ENCODE data around the gene NDUFB6. TPM values are rescaled to one million over a fixed set of nuclear protein-coding genes. Genes with fewer than 3 reads are reported as not detected.
"Not testable (repeated sequence)": the region's sequence is repeated elsewhere in the genome, so short reads cannot be mapped to it uniquely, and the experiment has no call there.

The NDUFB6 gene
- total RNA-seq, 1 experiment from 2014 or later, result 95.6 TPM

- not testable (repeated sequence) for H3K4me2 ChIP-seq (ENCODE audit: low read depth, low read length, poor library complexity, severe bottlenecking); H3K4me3 ChIP-seq (ENCODE audit: low read length); DNase-seq; H3K9me3 ChIP-seq (ENCODE audit: low read length); H3K27ac ChIP-seq (ENCODE audit: low read length); H3K27me3 ChIP-seq (ENCODE audit: low read length); H3K9me2 ChIP-seq (replicated peaks; ENCODE audit: insufficient read depth, low read length); H3K9ac ChIP-seq (ENCODE audit: low read length); H2AFZ ChIP-seq (ENCODE audit: low read length)
- peaks cover 39% of the 10 kb centered on the region for H4K20me1 ChIP-seq (ENCODE audit: insufficient read depth, low read depth, low read length)
- H3K4me1 ChIP-seq (ENCODE audit: low read length), result peaks cover 19% of the 10 kb centered on the region
- peaks cover 21% of the 10 kb centered on the region for H3K36me3 ChIP-seq (ENCODE audit: insufficient read depth, low read length)
- peaks cover 85% of the 10 kb centered on the region for H3K79me2 ChIP-seq (ENCODE audit: low read length)
These were observed 24.7 kb downstream of the NDUFB6 start for GRCh38 chr9:32548213-32548612.

- peaks cover 39% of the 10 kb centered on the region for H4K20me1 ChIP-seq (ENCODE audit: insufficient read depth, low read depth, low read length)
- DNase-seq, result no peak
These were observed 27.1 kb downstream of the NDUFB6 start for GRCh38 chr9:32545884-32546283.

GRCh38 chr9:32543047-32543446, 29.9 kb downstream of the NDUFB6 start:
- Histone ChIP-seq H3K9me3 (ENCODE audit: low read length) (no peaks in the 10 kb centered on the region), H3K36me3 (ENCODE audit: insufficient read depth, low read length) (peaks cover 42% of the 10 kb centered on the region), H3K27me3 (ENCODE audit: low read length) (no peaks in the 10 kb centered on the region), H3K4me2 (ENCODE audit: low read depth, low read length, poor library complexity, severe bottlenecking) (no peak overlapping the region), H4K20me1 (ENCODE audit: insufficient read depth, low read depth, low read length) (peaks cover 29% of the 10 kb centered on the region), H3K9ac (ENCODE audit: low read length) (no peak overlapping the region), H3K4me3 (ENCODE audit: low read length) (no peak overlapping the region), H3K9me2 (replicated peaks; ENCODE audit: insufficient read depth, low read length) (no peaks in the 10 kb centered on the region), H3K27ac (ENCODE audit: low read length) (no peak overlapping the region), H3K79me2 (ENCODE audit: low read length) (peaks cover 93% of the 10 kb centered on the region), H3K4me1 (ENCODE audit: low read length) (no peaks in the 10 kb centered on the region), H2AFZ (ENCODE audit: low read length) (no peak overlapping the region)
- no peak for DNase-seq

More at GRCh38 chr9:32545884-32546283, 27.1 kb downstream of the NDUFB6 start:
- no peak overlapping the region for H3K9ac ChIP-seq (ENCODE audit: low read length)
- no peak overlapping the region for H3K4me3 ChIP-seq (ENCODE audit: low read length)
- H3K27me3 ChIP-seq (ENCODE audit: low read length), result no peaks in the 10 kb centered on the region
- no peaks in the 10 kb centered on the region for H3K9me2 ChIP-seq (replicated peaks; ENCODE audit: insufficient read depth, low read length)
- H3K9me3 ChIP-seq (ENCODE audit: low read length), result no peaks in the 10 kb centered on the region
- peaks cover 41% of the 10 kb centered on the region for H3K36me3 ChIP-seq (ENCODE audit: insufficient read depth, low read length)
- H3K79me2 ChIP-seq (ENCODE audit: low read length), result peaks cover 99% of the 10 kb centered on the region
- no peak overlapping the region for H2AFZ ChIP-seq (ENCODE audit: low read length)
- peaks cover 12% of the 10 kb centered on the region for H3K4me1 ChIP-seq (ENCODE audit: low read length)
- no peak overlapping the region for H3K4me2 ChIP-seq (ENCODE audit: low read depth, low read length, poor library complexity, severe bottlenecking)
- no peak overlapping the region for H3K27ac ChIP-seq (ENCODE audit: low read length)

- Histone ChIP-seq H3K4me2 (ENCODE audit: low read depth, low read length, poor library complexity, severe bottlenecking) (no peak overlapping the region), H3K9me3 (ENCODE audit: low read length) (no peaks in the 10 kb centered on the region), H3K27me3 (ENCODE audit: low read length) (no peaks in the 10 kb centered on the region), H3K4me3 (ENCODE audit: low read length) (no peak overlapping the region), H3K27ac (ENCODE audit: low read length) (no peak overlapping the region), H3K4me1 (ENCODE audit: low read length) (no peaks in the 10 kb centered on the region), H4K20me1 (ENCODE audit: insufficient read depth, low read depth, low read length) (no peaks in the 10 kb centered on the region), H3K79me2 (ENCODE audit: low read length) (peaks cover 5% of the 10 kb centered on the region; the same call in 1 of the 2 replicates), H3K9me2 (replicated peaks; ENCODE audit: insufficient read depth, low read length) (no peaks in the 10 kb centered on the region), H3K36me3 (ENCODE audit: insufficient read depth, low read length) (peaks cover 4% of the 10 kb centered on the region; the same call in 1 of the 2 replicates), H2AFZ (ENCODE audit: low read length) (no peak overlapping the region), H3K9ac (ENCODE audit: low read length) (no peak overlapping the region)
- no peak for DNase-seq
These were observed 39.1 kb downstream of the NDUFB6 start for GRCh38 chr9:32533816-32534215.

- H3K9me3 ChIP-seq (ENCODE audit: low read length), result no peaks in the 10 kb centered on the region
- 0 out of 2 replicates have a peak, but pooled peaks cover under 1% of the 10 kb centered on the region for H3K79me2 ChIP-seq (ENCODE audit: low read length)
- no peak for DNase-seq
- no peak overlapping the region for H3K9ac ChIP-seq (ENCODE audit: low read length)
- no peak overlapping the region for H3K4me2 ChIP-seq (ENCODE audit: low read depth, low read length, poor library complexity, severe bottlenecking)
- no peaks in the 10 kb centered on the region for H4K20me1 ChIP-seq (ENCODE audit: insufficient read depth, low read depth, low read length)
- no peaks in the 10 kb centered on the region for H3K27me3 ChIP-seq (ENCODE audit: low read length)
- no peaks in the 10 kb centered on the region for H3K9me2 ChIP-seq (replicated peaks; ENCODE audit: insufficient read depth, low read length)
- H3K36me3 ChIP-seq (ENCODE audit: insufficient read depth, low read length), result peaks cover 4% of the 10 kb centered on the region; the same call in 1 of the 2 replicates
- H3K4me1 ChIP-seq (ENCODE audit: low read length), result no peaks in the 10 kb centered on the region
- H3K27ac ChIP-seq (ENCODE audit: low read length), result no peak overlapping the region
- no peak overlapping the region for H2AFZ ChIP-seq (ENCODE audit: low read length)
- no peak overlapping the region for H3K4me3 ChIP-seq (ENCODE audit: low read length)
These were observed 39.6 kb downstream of the NDUFB6 start for GRCh38 chr9:32533336-32533735.

GRCh38 chr9:32526707-32527048, 46.3 kb downstream of the NDUFB6 start:
- H3K27me3 ChIP-seq (ENCODE audit: low read length), result no peaks in the 10 kb centered on the region
- H3K4me3 ChIP-seq (ENCODE audit: low read length), result peak overlapping the region; percentile 87
- H3K9me2 ChIP-seq (replicated peaks; ENCODE audit: insufficient read depth, low read length), result no peaks in the 10 kb centered on the region
- peaks cover 30% of the 10 kb centered on the region for H3K4me1 ChIP-seq (ENCODE audit: low read length)
- no peak for DNase-seq
- no peaks in the 10 kb centered on the region for H3K9me3 ChIP-seq (ENCODE audit: low read length)
- peak overlapping the region; percentile 42 for H3K27ac ChIP-seq (ENCODE audit: low read length)
- peak overlapping the region; percentile 80 for H3K9ac ChIP-seq (ENCODE audit: low read length)
- H4K20me1 ChIP-seq (ENCODE audit: insufficient read depth, low read depth, low read length), result no peaks in the 10 kb centered on the region
- H3K36me3 ChIP-seq (ENCODE audit: insufficient read depth, low read length), result no peaks in the 10 kb centered on the region
- peak overlapping the region; percentile 98 for H3K4me2 ChIP-seq (ENCODE audit: low read depth, low read length, poor library complexity, severe bottlenecking)
- H3K79me2 ChIP-seq (ENCODE audit: low read length), result peaks cover 31% of the 10 kb centered on the region
- H2AFZ ChIP-seq (ENCODE audit: low read length), result peak overlapping the region; percentile 88

- Histone ChIP-seq H3K36me3 (ENCODE audit: insufficient read depth, low read length) (no peaks in the 10 kb centered on the region), H3K79me2 (ENCODE audit: low read length) (peaks cover 31% of the 10 kb centered on the region), H3K4me2 (ENCODE audit: low read depth, low read length, poor library complexity, severe bottlenecking) (peak within 1 kb of the TSS; percentile 98), H3K27ac (ENCODE audit: low read length) (peak within 1 kb of the TSS; percentile 70), H4K20me1 (ENCODE audit: insufficient read depth, low read depth, low read length) (no peaks in the 10 kb centered on the region), H3K4me1 (ENCODE audit: low read length) (peaks cover 30% of the 10 kb centered on the region), H3K9me3 (ENCODE audit: low read length) (no peaks in the 10 kb centered on the region), H3K4me3 (ENCODE audit: low read length) (peak within 1 kb of the TSS; percentile 87), H3K27me3 (ENCODE audit: low read length) (no peaks in the 10 kb centered on the region), H3K9me2 (replicated peaks; ENCODE audit: insufficient read depth, low read length) (no peaks in the 10 kb centered on the region), H3K9ac (ENCODE audit: low read length) (peak within 1 kb of the TSS; percentile 80), H2AFZ (ENCODE audit: low read length) (peak within 1 kb of the TSS; percentile 88)
- DNase-seq, result peak; percentile 78
These were observed 46.8 kb downstream of the NDUFB6 start, which contains the start of gene RIGI for GRCh38 chr9:32526041-32526706. Gene RIGI (minus strand): TSS chr9:32526196. CDS start chr9:32526166, 30 bp downstream.

- H3K79me2 ChIP-seq (ENCODE audit: low read length), result peaks cover 31% of the 10 kb centered on the region
- H4K20me1 ChIP-seq (ENCODE audit: insufficient read depth, low read depth, low read length), result no peaks in the 10 kb centered on the region
- H3K27me3 ChIP-seq (ENCODE audit: low read length), result no peaks in the 10 kb centered on the region
- H3K9ac ChIP-seq (ENCODE audit: low read length), result peak overlapping the region; percentile 80
- no peaks in the 10 kb centered on the region for H3K9me3 ChIP-seq (ENCODE audit: low read length)
- no peaks in the 10 kb centered on the region for H3K36me3 ChIP-seq (ENCODE audit: insufficient read depth, low read length)
- peak overlapping the region; percentile 70 for H3K27ac ChIP-seq (ENCODE audit: low read length)
- peaks cover 30% of the 10 kb centered on the region for H3K4me1 ChIP-seq (ENCODE audit: low read length)
- H2AFZ ChIP-seq (ENCODE audit: low read length), result peak overlapping the region; percentile 88
- H3K4me3 ChIP-seq (ENCODE audit: low read length), result peak overlapping the region; percentile 87
- H3K4me2 ChIP-seq (ENCODE audit: low read depth, low read length, poor library complexity, severe bottlenecking), result peak overlapping the region; percentile 98
- H3K9me2 ChIP-seq (replicated peaks; ENCODE audit: insufficient read depth, low read length), result no peaks in the 10 kb centered on the region
- no peak for DNase-seq
These were observed 47.3 kb downstream of the NDUFB6 start for GRCh38 chr9:32525709-32526030.

All from Karpas-422 (cell line).